CD14-positive monocyte (primary cell): ENCODE measurements around the gene C3orf20. TPM values are rescaled to one million over a fixed set of nuclear protein-coding genes. Genes with fewer than 3 reads are reported as not detected.

Experiments used
- DNase-seq, 3 donors: peaks; one replicate each; pipeline ENCODE4 v3.0.0-alpha.2; 2011 to 2022
- H2AFZ ChIP-seq: 2 replicates; pipeline ENCODE4 v1.6.0; 2012; ENCODE audit warnings: mild to moderate bottlenecking, low read depth, low read length, inconsistent platforms; ENCODE audit not compliant: insufficient read depth, poor library complexity, severe bottlenecking
- H3K27ac ChIP-seq, 2 donors: 1 replicate in 1 of 2; 2 replicates in 1 of 2; pipeline ENCODE4 v1.5.1; 2012 to 2013; ENCODE audit warnings: low read length in 2 of 2, control low read depth in 1 of 2, inconsistent platforms in 1 of 2, low read depth in 1 of 2, mild to moderate bottlenecking in 1 of 2
- H3K27me3 ChIP-seq, 2 donors: one replicate each; pipeline versions ENCODE4 v1.6.0 to v1.6.1; 2011 to 2013; ENCODE audit warnings: low read length in 2 of 2; ENCODE audit not compliant: control insufficient read depth in 2 of 2, insufficient read depth in 2 of 2
- H3K36me3 ChIP-seq, 2 donors: replicated peaks in 1 of 2; 1 replicate in 1 of 2; 2 replicates in 1 of 2; pipeline versions ENCODE4 v1.5.1 to v1.6.1; 2012 to 2013; ENCODE audit warnings: low read length in 2 of 2, control low read depth in 1 of 2, inconsistent platforms in 1 of 2, mild to moderate bottlenecking in 1 of 2; ENCODE audit not compliant: insufficient read depth in 2 of 2, control insufficient read depth in 1 of 2
- H3K4me1 ChIP-seq, 2 donors: 1 replicate in 1 of 2; 2 replicates in 1 of 2; pipeline versions ENCODE4 v1.5.1 to v1.6.1; 2012 to 2013; ENCODE audit warnings: low read length in 2 of 2, control low read depth in 1 of 2, inconsistent platforms in 1 of 2, mild to moderate bottlenecking in 1 of 2, moderate library complexity in 1 of 2; ENCODE audit not compliant: insufficient read depth in 2 of 2, control insufficient read depth in 1 of 2
- H3K4me2 ChIP-seq: replicated peaks from 2 replicates; pipeline ENCODE3; 2012; ENCODE audit warnings: low read length, moderate library complexity, mild to moderate bottlenecking; ENCODE audit not compliant: poor library complexity, severe bottlenecking; ENCODE audit errors: extremely low read depth
- H3K4me3 ChIP-seq, 3 experiments: fragments of 200-600 bp in 1 of 3; sonication (generic) in 1 of 3; replicated peaks in 1 of 3; 1 replicate in 2 of 3; 2 replicates in 1 of 3; pipeline ENCODE4 v1.5.1; 2011 to 2013; ENCODE audit warnings: low read length in 3 of 3, mild to moderate bottlenecking in 3 of 3, control low read depth in 2 of 3, low read depth in 2 of 3, inconsistent platforms in 1 of 3, moderate library complexity in 1 of 3
- H3K79me2 ChIP-seq: 2 replicates; pipeline ENCODE4 v1.6.0; 2012; ENCODE audit warnings: mild to moderate bottlenecking, control low read depth, inconsistent platforms, low read length, moderate library complexity; ENCODE audit not compliant: insufficient read depth
- H3K9ac ChIP-seq: 2 replicates; pipeline ENCODE4 v1.6.0; 2017; ENCODE audit warnings: low read length, mild to moderate bottlenecking; ENCODE audit not compliant: insufficient read depth, poor library complexity, severe bottlenecking
- H3K9me3 ChIP-seq, 2 donors: replicated peaks in 1 of 2; 1 replicate in 1 of 2; 2 replicates in 1 of 2; pipeline versions ENCODE4 v1.5.1 to v1.6.1; 2012 to 2013; ENCODE audit warnings: low read length in 2 of 2, control low read depth in 1 of 2; ENCODE audit not compliant: control insufficient read depth in 1 of 2, insufficient read depth in 1 of 2
- H4K20me1 ChIP-seq: 2 replicates; pipeline ENCODE4 v1.6.0; 2012; ENCODE audit warnings: mild to moderate bottlenecking, low read length, control low read depth, moderate library complexity; ENCODE audit not compliant: insufficient read depth
- H3K27ac Mint-ChIP-seq, 7 donors: one replicate each; pipeline ENCODE4 v1.8.0; 2020; ENCODE audit warnings: mild to moderate bottlenecking in 7 of 7, mixed read lengths in 7 of 7, moderate library complexity in 6 of 7, inconsistent platforms in 2 of 7
- H3K27me3 Mint-ChIP-seq, 3 donors: one replicate each; pipeline ENCODE4 v1.8.0; 2021 to 2022; ENCODE audit warnings: low read depth in 3 of 3, mild to moderate bottlenecking in 3 of 3, mixed read lengths in 3 of 3, moderate library complexity in 3 of 3, inconsistent platforms in 1 of 3
- H3K36me3 Mint-ChIP-seq, 2 donors: one replicate each; pipeline ENCODE4 v1.8.0; 2020; ENCODE audit warnings: mixed read lengths in 2 of 2, inconsistent platforms in 1 of 2, mild to moderate bottlenecking in 1 of 2
- H3K4me1 Mint-ChIP-seq: one replicate; pipeline ENCODE4 v1.8.0; 2020; ENCODE audit warnings: mild to moderate bottlenecking, mixed read lengths
- H3K4me3 Mint-ChIP-seq, 2 donors: one replicate each; pipeline ENCODE4 v1.8.0; 2020; ENCODE audit warnings: mild to moderate bottlenecking in 2 of 2, mixed read lengths in 2 of 2, moderate library complexity in 1 of 2
- H3K9me3 Mint-ChIP-seq, 7 donors: one replicate each; pipeline ENCODE4 v1.8.0; 2020 to 2022; ENCODE audit warnings: mixed read lengths in 7 of 7, mild to moderate bottlenecking in 6 of 7, moderate library complexity in 6 of 7, inconsistent platforms in 2 of 7
- CTCF ChIP-seq: fragments of 200-600 bp; IDR thresholded peaks from one replicate; pipeline ENCODE4 v1.8.0; 2022; ENCODE audit warnings: antibody characterized with exemption, mild to moderate bottlenecking
- WGBS: methylation state at CpG from one replicate; pipeline ENCODE4 v1.1.5; 2013; ENCODE audit warnings: missing lambda C conversion rate; ENCODE audit not compliant: insufficient coverage; 5-methylcytosine and 5-hydroxymethylcytosine counted together
- intact Hi-C, 2 donors: fragments of 100-400 bp; cut with micrococcal nuclease; formaldehyde crosslinking; loops; one replicate each; pipeline versions ENCODE4 v1.15.0 to v1.15.1; 2023
- polyA plus RNA-seq, 3 donors: library from polyadenylated mRNA; depleted of rRNA in 1 of 3; unstranded in 2 of 3; stranded (reverse) in 1 of 3; fragments of 300-500 nt in 2 of 3; fragments of >200 nt in 1 of 3; fragmentation: Illumina TruSeq in 2 of 3; gene quantifications; 1 replicate in 2 of 3; 2 replicates in 1 of 3; pipeline ENCODE4 v1.2.3, GENCODE V29; 2012 to 2021

The C3orf20 gene
- polyA plus RNA-seq, 3 donors, result 0.11 TPM; not detected in 2

DNA sequence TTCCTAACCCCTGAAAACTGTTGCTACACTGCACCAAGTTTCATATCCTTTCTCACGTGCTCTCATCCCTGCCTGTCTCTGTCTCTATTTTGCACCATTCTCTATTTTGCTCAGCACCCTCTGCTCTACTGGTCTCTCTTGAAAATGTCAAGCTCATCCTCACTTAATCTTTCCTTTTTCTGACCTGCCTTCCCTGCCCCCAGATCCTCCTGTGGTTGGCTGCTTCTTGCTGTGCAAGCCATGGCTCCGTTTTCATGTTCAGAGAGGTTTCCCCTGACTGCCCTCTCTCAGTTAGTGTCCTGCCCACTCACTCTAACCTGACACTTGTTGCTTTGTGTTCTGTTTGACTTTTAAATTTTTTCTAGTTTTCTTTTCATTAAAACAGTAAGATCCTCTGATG is 17.4 kb upstream of the C3orf20 start:
- no peak overlapping the region for H3K9ac ChIP-seq
- H3K4me3 ChIP-seq, result no peak overlapping the region
- peaks cover 30% of the 10 kb centered on the region for H3K79me2 ChIP-seq
- H3K4me1 ChIP-seq, result peaks cover 7 to 16% of the 10 kb centered on the region in 2 donors
- H3K9me3 ChIP-seq, result no peaks in the 10 kb centered on the region
- H3K27ac ChIP-seq, result no peak overlapping the region
- no peak for DNase-seq
- Mint-ChIP-seq H3K27ac (peak overlapping the region in 3 of 7 donors; percentile 4 to 8 (median 6)), H3K9me3 (no peaks in the 10 kb centered on the region), H3K4me1 (peaks cover 16% of the 10 kb centered on the region), H3K27me3 (peaks cover 0 to 2% (median 0%) of the 10 kb centered on the region in 3 donors), H3K36me3 (peaks cover 73 to 84% of the 10 kb centered on the region in 2 donors), H3K4me3 (no peak overlapping the region)
- peaks cover 80 to 85% of the 10 kb centered on the region in 2 donors for H3K36me3 ChIP-seq
- peaks cover 17% of the 10 kb centered on the region for H4K20me1 ChIP-seq
- no peak overlapping the region for H2AFZ ChIP-seq
- intact Hi-C loops, result loop anchor here (10.0 kb wide), 2 partner anchors 287 to 407 kb away; partner anchors contain the start of genes MRPS25 (in 1 of the 2) and NR2C2 (in 1 of the 2)
- no peaks in the 10 kb centered on the region for H3K27me3 ChIP-seq
- TF ChIP-seq CTCF, result no peak
- WGBS, result 50% methylated on average over 1 of the region's 2 CpGs
- no peak overlapping the region for H3K4me2 ChIP-seq

DNA sequence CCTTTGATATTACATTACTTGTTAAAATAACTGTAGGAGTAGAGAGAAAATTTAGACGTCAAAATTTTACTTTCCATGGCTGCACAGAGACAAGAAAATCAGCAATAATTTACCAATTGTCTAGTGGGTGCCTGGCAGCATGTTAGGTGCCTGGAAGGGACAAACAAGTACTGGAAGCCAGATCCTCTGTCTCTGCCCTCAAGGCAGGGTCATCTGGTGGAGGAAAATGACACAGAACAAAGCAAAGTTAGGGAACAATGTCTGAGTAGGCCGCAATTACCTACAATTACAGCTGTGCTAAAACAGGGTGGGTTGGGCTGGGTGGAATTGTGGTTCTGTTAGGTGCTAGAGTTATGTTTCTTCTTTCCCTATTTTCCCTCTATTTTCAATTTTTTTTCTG is 16.0 kb upstream of the C3orf20 start:
- Histone ChIP-seq H4K20me1 (peaks cover 17% of the 10 kb centered on the region), H2AFZ (no peak overlapping the region), H3K9me3 (no peaks in the 10 kb centered on the region), H3K4me3 (no peak overlapping the region), H3K79me2 (peaks cover 16% of the 10 kb centered on the region), H3K4me1 (peaks cover 0 to 2% of the 10 kb centered on the region in 2 donors), H3K27me3 (no peaks in the 10 kb centered on the region), H3K4me2 (no peak overlapping the region), H3K36me3 (peaks cover 94 to 99% of the 10 kb centered on the region in 2 donors), H3K27ac (no peak overlapping the region), H3K9ac (no peak overlapping the region)
- Mint-ChIP-seq H3K4me3 (no peak overlapping the region), H3K9me3 (no peaks in the 10 kb centered on the region), H3K36me3 (peaks cover 87 to 96% of the 10 kb centered on the region in 2 donors), H3K27ac (no peak overlapping the region), H3K4me1 (peaks cover 3% of the 10 kb centered on the region), H3K27me3 (peaks cover 0 to 2% (median 0%) of the 10 kb centered on the region in 3 donors)
- intact Hi-C loops, result loop anchor here (10.0 kb wide), 2 partner anchors 286 to 406 kb away; partner anchors contain the start of genes MRPS25 (in 1 of the 2) and NR2C2 (in 1 of the 2)
- TF ChIP-seq CTCF, result no peak
- no peak for DNase-seq
- no CpG with 5 or more reads among the region's 2 CpGs for WGBS
